ENCODE results near the gene MTMR11. TPM values are rescaled to one million over a fixed set of nuclear protein-coding genes. Genes with fewer than 3 reads are reported as not detected.

MTMR11 gene
- polyA plus RNA-seq, 1 donor from 2014 or later, result 1.6 TPM

DNA sequence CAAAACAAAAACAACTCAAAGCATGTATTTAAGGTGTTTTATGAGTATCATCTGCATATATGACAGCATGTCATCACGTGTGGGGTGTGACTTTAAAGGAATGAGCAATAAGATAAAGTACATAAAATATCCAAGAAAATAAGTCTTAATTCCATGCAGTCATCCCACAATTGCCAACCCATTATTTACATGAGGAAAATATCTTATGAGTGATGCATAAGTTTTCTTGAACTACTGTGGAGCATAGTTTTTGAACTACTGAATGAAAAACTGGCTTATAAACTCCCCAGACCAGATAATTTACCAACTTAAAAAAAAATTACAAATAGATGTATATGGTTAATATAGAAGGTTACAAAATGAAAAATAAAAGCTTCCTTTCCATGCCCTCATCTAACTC, 29.7 kb upstream of the MTMR11 start:
- Histone ChIP-seq H2AFZ (ENCODE audit: low read depth, low read length) (no peak overlapping the region), H3K36me3 (ENCODE audit: insufficient read depth, low read length) (no peaks in the 10 kb centered on the region), H3K9me3 (ENCODE audit: low read length) (no peaks in the 10 kb centered on the region), H3K4me3 (ENCODE audit: low read length) (no peak overlapping the region), H3K27ac (ENCODE audit: low read length) (no peak overlapping the region), H3K4me2 (ENCODE audit: low read length) (no peak overlapping the region), H3K9ac (ENCODE audit: low read length) (no peak overlapping the region), H4K20me1 (ENCODE audit: insufficient read depth) (no peaks in the 10 kb centered on the region), H3K9me2 (ENCODE audit: insufficient read depth, low read length) (no peaks in the 10 kb centered on the region), H3K79me2 (replicated peaks; ENCODE audit: insufficient read depth, low read length) (no peaks in the 10 kb centered on the region), H3F3A (ENCODE audit: insufficient read depth, low read length, poor library complexity, severe bottlenecking) (no peaks in the 10 kb centered on the region), H3K27me3 (ENCODE audit: insufficient read depth, low read depth, low read length) (no peaks in the 10 kb centered on the region)
- TF ChIP-seq TAF1 (IDR thresholded peaks at IDR 0.05; ENCODE audit: low read depth) (no peak), RAD21 (conservative IDR thresholded peaks at IDR 0.05) (no peak), SMC3 (conservative IDR thresholded peaks at IDR 0.05; ENCODE audit: poor library complexity) (no peak), EZH2 (IDR thresholded peaks at IDR 0.05; ENCODE audit: borderline replicate concordance, insufficient read depth, low read length, poor library complexity, severe bottlenecking) (no peak), POLR2AphosphoS5 (IDR thresholded peaks at IDR 0.05) (no peak)
- TF ChIP-seq, protein P1, sequence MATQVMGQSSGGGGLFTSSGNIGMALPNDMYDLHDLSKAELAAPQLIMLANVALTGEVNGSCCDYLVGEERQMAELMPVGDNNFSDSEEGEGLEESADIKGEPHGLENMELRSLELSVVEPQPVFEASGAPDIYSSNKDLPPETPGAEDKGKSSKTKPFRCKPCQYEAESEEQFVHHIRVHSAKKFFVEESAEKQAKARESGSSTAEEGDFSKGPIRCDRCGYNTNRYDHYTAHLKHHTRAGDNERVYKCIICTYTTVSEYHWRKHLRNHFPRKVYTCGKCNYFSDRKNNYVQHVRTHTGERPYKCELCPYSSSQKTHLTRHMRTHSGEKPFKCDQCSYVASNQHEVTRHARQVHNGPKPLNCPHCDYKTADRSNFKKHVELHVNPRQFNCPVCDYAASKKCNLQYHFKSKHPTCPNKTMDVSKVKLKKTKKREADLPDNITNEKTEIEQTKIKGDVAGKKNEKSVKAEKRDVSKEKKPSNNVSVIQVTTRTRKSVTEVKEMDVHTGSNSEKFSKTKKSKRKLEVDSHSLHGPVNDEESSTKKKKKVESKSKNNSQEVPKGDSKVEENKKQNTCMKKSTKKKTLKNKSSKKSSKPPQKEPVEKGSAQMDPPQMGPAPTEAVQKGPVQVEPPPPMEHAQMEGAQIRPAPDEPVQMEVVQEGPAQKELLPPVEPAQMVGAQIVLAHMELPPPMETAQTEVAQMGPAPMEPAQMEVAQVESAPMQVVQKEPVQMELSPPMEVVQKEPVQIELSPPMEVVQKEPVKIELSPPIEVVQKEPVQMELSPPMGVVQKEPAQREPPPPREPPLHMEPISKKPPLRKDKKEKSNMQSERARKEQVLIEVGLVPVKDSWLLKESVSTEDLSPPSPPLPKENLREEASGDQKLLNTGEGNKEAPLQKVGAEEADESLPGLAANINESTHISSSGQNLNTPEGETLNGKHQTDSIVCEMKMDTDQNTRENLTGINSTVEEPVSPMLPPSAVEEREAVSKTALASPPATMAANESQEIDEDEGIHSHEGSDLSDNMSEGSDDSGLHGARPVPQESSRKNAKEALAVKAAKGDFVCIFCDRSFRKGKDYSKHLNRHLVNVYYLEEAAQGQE (IDR thresholded peaks at IDR 0.05; ENCODE audit: borderline replicate concordance), result no peak
- TF ChIP-seq, protein P2, sequence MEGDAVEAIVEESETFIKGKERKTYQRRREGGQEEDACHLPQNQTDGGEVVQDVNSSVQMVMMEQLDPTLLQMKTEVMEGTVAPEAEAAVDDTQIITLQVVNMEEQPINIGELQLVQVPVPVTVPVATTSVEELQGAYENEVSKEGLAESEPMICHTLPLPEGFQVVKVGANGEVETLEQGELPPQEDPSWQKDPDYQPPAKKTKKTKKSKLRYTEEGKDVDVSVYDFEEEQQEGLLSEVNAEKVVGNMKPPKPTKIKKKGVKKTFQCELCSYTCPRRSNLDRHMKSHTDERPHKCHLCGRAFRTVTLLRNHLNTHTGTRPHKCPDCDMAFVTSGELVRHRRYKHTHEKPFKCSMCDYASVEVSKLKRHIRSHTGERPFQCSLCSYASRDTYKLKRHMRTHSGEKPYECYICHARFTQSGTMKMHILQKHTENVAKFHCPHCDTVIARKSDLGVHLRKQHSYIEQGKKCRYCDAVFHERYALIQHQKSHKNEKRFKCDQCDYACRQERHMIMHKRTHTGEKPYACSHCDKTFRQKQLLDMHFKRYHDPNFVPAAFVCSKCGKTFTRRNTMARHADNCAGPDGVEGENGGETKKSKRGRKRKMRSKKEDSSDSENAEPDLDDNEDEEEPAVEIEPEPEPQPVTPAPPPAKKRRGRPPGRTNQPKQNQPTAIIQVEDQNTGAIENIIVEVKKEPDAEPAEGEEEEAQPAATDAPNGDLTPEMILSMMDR (IDR thresholded peaks at IDR 0.05; ENCODE audit: poor library complexity, severe bottlenecking), result no peak

DNA sequence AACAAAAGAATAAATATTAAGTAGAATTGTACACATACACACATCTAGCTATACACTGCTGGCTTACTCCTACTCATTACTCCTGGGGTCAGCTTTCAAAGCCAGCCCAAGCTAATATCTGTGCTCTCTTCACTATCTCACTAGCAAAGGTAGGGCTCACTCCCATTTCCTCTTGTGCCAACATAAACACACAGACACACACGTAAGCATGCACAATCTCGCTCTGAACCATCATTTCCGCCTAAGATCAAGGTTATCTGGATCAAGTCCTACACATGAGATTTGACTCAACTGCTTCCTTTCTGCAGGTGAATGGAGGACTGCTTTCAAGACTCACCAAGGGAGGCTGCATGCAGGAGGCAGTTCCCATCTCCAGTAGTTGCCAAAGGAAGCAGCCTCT, 28.8 kb upstream of the MTMR11 start:
- Histone ChIP-seq H4K20me1 (ENCODE audit: insufficient read depth) (no peaks in the 10 kb centered on the region), H3F3A (ENCODE audit: insufficient read depth, low read length, poor library complexity, severe bottlenecking) (no peaks in the 10 kb centered on the region), H3K36me3 (ENCODE audit: insufficient read depth, low read length) (no peaks in the 10 kb centered on the region), H3K27ac (ENCODE audit: low read length) (no peak overlapping the region), H2AFZ (ENCODE audit: low read depth, low read length) (no peak overlapping the region), H3K4me2 (ENCODE audit: low read length) (no peak overlapping the region), H3K27me3 (ENCODE audit: insufficient read depth, low read depth, low read length) (no peaks in the 10 kb centered on the region), H3K4me3 (ENCODE audit: low read length) (no peak overlapping the region), H3K9ac (ENCODE audit: low read length) (no peak overlapping the region), H3K79me2 (replicated peaks; ENCODE audit: insufficient read depth, low read length) (no peaks in the 10 kb centered on the region), H3K9me3 (ENCODE audit: low read length) (no peaks in the 10 kb centered on the region), H3K9me2 (ENCODE audit: insufficient read depth, low read length) (no peaks in the 10 kb centered on the region)
- no peak for TF ChIP-seq SMC3 (conservative IDR thresholded peaks at IDR 0.05; ENCODE audit: poor library complexity)
- no peak for TF ChIP-seq EP300 (conservative IDR thresholded peaks at IDR 0.05; ENCODE audit: poor library complexity, severe bottlenecking)
- TF ChIP-seq, protein P1 (IDR thresholded peaks at IDR 0.05; ENCODE audit: borderline replicate concordance), result no peak
- no peak for TF ChIP-seq EZH2 (IDR thresholded peaks at IDR 0.05; ENCODE audit: borderline replicate concordance, insufficient read depth, low read length, poor library complexity, severe bottlenecking)
- TF ChIP-seq POLR2AphosphoS5 (IDR thresholded peaks at IDR 0.05), result no peak
- no peak for TF ChIP-seq TAF1 (IDR thresholded peaks at IDR 0.05; ENCODE audit: low read depth)

All from neural cell (in vitro differentiated cells).